ENCODE results near the gene CAMK2B.

CAMK2B gene

GRCh38 chr7:44272456-44272855 lies 52.9 kb downstream of the CAMK2B start:
- TF ChIP-seq PAX5 (IDR thresholded peaks at IDR 0.05; ENCODE audit: insufficient read depth, low read length, severe bottlenecking): no peak
- TF ChIP-seq POLR2A (IDR thresholded peaks at IDR 0.05; ENCODE audit: low read depth, low read length): no peak
- TF ChIP-seq POU2F2 (IDR thresholded peaks at IDR 0.05; ENCODE audit: low read depth, low read length): no peak
- TF ChIP-seq SPI1 (IDR thresholded peaks at IDR 0.05; ENCODE audit: low read depth, low read length): no peak
- no peak for TF ChIP-seq POLR2AphosphoS5 (IDR thresholded peaks at IDR 0.05; ENCODE audit: low read depth, low read length)
- no peak for TF ChIP-seq TAF1 (IDR thresholded peaks at IDR 0.05; ENCODE audit: low read depth, low read length)
- FAIRE-seq: no peak

GRCh38 chr7:44269943-44270493 lies 55.4 kb downstream of the CAMK2B start:
- no peak for DNase-seq (ENCODE audit: insufficient read length, low spot score)
- FAIRE-seq: no peak
- TF ChIP-seq SPI1 (IDR thresholded peaks at IDR 0.05; ENCODE audit: low read depth, low read length) (no peak), POLR2A (IDR thresholded peaks at IDR 0.05; ENCODE audit: low read depth, low read length) (no peak), POLR2AphosphoS5 (IDR thresholded peaks at IDR 0.05; ENCODE audit: low read depth, low read length) (no peak), TAF1 (IDR thresholded peaks at IDR 0.05; ENCODE audit: low read depth, low read length) (no peak), POU2F2 (IDR thresholded peaks at IDR 0.05; ENCODE audit: low read depth, low read length) (no peak)

More at GRCh38 chr7:44272456-44272855, 52.9 kb downstream of the CAMK2B start:
- DNase-seq (ENCODE audit: insufficient read length, low spot score): no peak

GRCh38 chr7:44269417-44269816 lies 56.0 kb downstream of the CAMK2B start:
- TF ChIP-seq POLR2A (IDR thresholded peaks at IDR 0.05; ENCODE audit: low read depth, low read length): no peak
- no peak for TF ChIP-seq PAX5 (IDR thresholded peaks at IDR 0.05; ENCODE audit: insufficient read depth, low read length, severe bottlenecking)
- no peak for TF ChIP-seq SPI1 (IDR thresholded peaks at IDR 0.05; ENCODE audit: low read depth, low read length)
- DNase-seq (ENCODE audit: insufficient read length, low spot score) (no peak), FAIRE-seq (no peak)

GRCh38 chr7:44268671-44269070 lies 56.7 kb downstream of the CAMK2B start:
- no peak for DNase-seq (ENCODE audit: insufficient read length, low spot score)
- FAIRE-seq: no peak
- no peak for TF ChIP-seq SPI1 (IDR thresholded peaks at IDR 0.05; ENCODE audit: low read depth, low read length)
- TF ChIP-seq POLR2A (IDR thresholded peaks at IDR 0.05; ENCODE audit: low read depth, low read length): no peak
- no peak for TF ChIP-seq PAX5 (IDR thresholded peaks at IDR 0.05; ENCODE audit: insufficient read depth, low read length, severe bottlenecking)
- TF ChIP-seq POLR2AphosphoS5 (IDR thresholded peaks at IDR 0.05; ENCODE audit: low read depth, low read length): no peak
- no peak for TF ChIP-seq POU2F2 (IDR thresholded peaks at IDR 0.05; ENCODE audit: low read depth, low read length)
- no peak for TF ChIP-seq TAF1 (IDR thresholded peaks at IDR 0.05; ENCODE audit: low read depth, low read length)

GRCh38 chr7:44267719-44268421 lies 57.5 kb downstream of the CAMK2B start:
- DNase-seq (ENCODE audit: insufficient read length, low spot score) (no peak), FAIRE-seq (no peak)
- no peak for TF ChIP-seq POLR2A (IDR thresholded peaks at IDR 0.05; ENCODE audit: low read depth, low read length)
- no peak for TF ChIP-seq SPI1 (IDR thresholded peaks at IDR 0.05; ENCODE audit: low read depth, low read length)
- TF ChIP-seq PAX5 (IDR thresholded peaks at IDR 0.05; ENCODE audit: insufficient read depth, low read length, severe bottlenecking): no peak
- TF ChIP-seq TAF1 (IDR thresholded peaks at IDR 0.05; ENCODE audit: low read depth, low read length): no peak
- TF ChIP-seq POLR2AphosphoS5 (IDR thresholded peaks at IDR 0.05; ENCODE audit: low read depth, low read length): no peak

- no peak for DNase-seq (ENCODE audit: insufficient read length, low spot score)
- FAIRE-seq: no peak
- no peak for TF ChIP-seq PAX5 (IDR thresholded peaks at IDR 0.05; ENCODE audit: insufficient read depth, low read length, severe bottlenecking)
- TF ChIP-seq SPI1 (IDR thresholded peaks at IDR 0.05; ENCODE audit: low read depth, low read length): no peak
- no peak for TF ChIP-seq POU2F2 (IDR thresholded peaks at IDR 0.05; ENCODE audit: low read depth, low read length)
- TF ChIP-seq POLR2A (IDR thresholded peaks at IDR 0.05; ENCODE audit: low read depth, low read length): no peak
- TF ChIP-seq TAF1 (IDR thresholded peaks at IDR 0.05; ENCODE audit: low read depth, low read length): no peak
- TF ChIP-seq POLR2AphosphoS5 (IDR thresholded peaks at IDR 0.05; ENCODE audit: low read depth, low read length): no peak
These were observed 58.2 kb downstream of the CAMK2B start for GRCh38 chr7:44267178-44267577.

- no peak for TF ChIP-seq POLR2A (IDR thresholded peaks at IDR 0.05; ENCODE audit: low read depth, low read length)
- no peak for TF ChIP-seq SPI1 (IDR thresholded peaks at IDR 0.05; ENCODE audit: low read depth, low read length)
- no peak for TF ChIP-seq POU2F2 (IDR thresholded peaks at IDR 0.05; ENCODE audit: low read depth, low read length)
- TF ChIP-seq PAX5 (IDR thresholded peaks at IDR 0.05; ENCODE audit: insufficient read depth, low read length, severe bottlenecking): no peak
- TF ChIP-seq TAF1 (IDR thresholded peaks at IDR 0.05; ENCODE audit: low read depth, low read length): no peak
- TF ChIP-seq POLR2AphosphoS5 (IDR thresholded peaks at IDR 0.05; ENCODE audit: low read depth, low read length): no peak
- DNase-seq (ENCODE audit: insufficient read length, low spot score) (no peak), FAIRE-seq (no peak)
These were observed 58.9 kb downstream of the CAMK2B start for GRCh38 chr7:44266526-44266925.

GRCh38 chr7:44265728-44266127 lies 59.7 kb downstream of the CAMK2B start:
- TF ChIP-seq POLR2AphosphoS5 (IDR thresholded peaks at IDR 0.05; ENCODE audit: low read depth, low read length) (no peak), SPI1 (IDR thresholded peaks at IDR 0.05; ENCODE audit: low read depth, low read length) (no peak), POLR2A (IDR thresholded peaks at IDR 0.05; ENCODE audit: low read depth, low read length) (no peak), PAX5 (IDR thresholded peaks at IDR 0.05; ENCODE audit: insufficient read depth, low read length, severe bottlenecking) (no peak), TAF1 (IDR thresholded peaks at IDR 0.05; ENCODE audit: low read depth, low read length) (no peak), POU2F2 (IDR thresholded peaks at IDR 0.05; ENCODE audit: low read depth, low read length) (no peak)
- no peak for FAIRE-seq
- DNase-seq (ENCODE audit: insufficient read length, low spot score): no peak

- DNase-seq (ENCODE audit: insufficient read length, low spot score): no peak
- FAIRE-seq: no peak
- no peak for TF ChIP-seq TAF1 (IDR thresholded peaks at IDR 0.05; ENCODE audit: low read depth, low read length)
- TF ChIP-seq POLR2A (IDR thresholded peaks at IDR 0.05; ENCODE audit: low read depth, low read length): no peak
- no peak for TF ChIP-seq POU2F2 (IDR thresholded peaks at IDR 0.05; ENCODE audit: low read depth, low read length)
- no peak for TF ChIP-seq SPI1 (IDR thresholded peaks at IDR 0.05; ENCODE audit: low read depth, low read length)
- no peak for TF ChIP-seq PAX5 (IDR thresholded peaks at IDR 0.05; ENCODE audit: insufficient read depth, low read length, severe bottlenecking)
- no peak for TF ChIP-seq POLR2AphosphoS5 (IDR thresholded peaks at IDR 0.05; ENCODE audit: low read depth, low read length)
These were observed 61.0 kb downstream of the CAMK2B start for GRCh38 chr7:44264221-44264931.
